ENCODE measurements around the gene FAM149A. TPM values are rescaled to one million over a fixed set of nuclear protein-coding genes. Genes with fewer than 3 reads are reported as not detected.
A peak's percentile ranks its signal among the peaks of the same experiment; 100 is the strongest.

Gene FAM149A
- polyA plus RNA-seq (2013, experiment 1 of 2; ENCODE audit: insufficient read length), result 0.60 TPM
- polyA plus RNA-seq (2013, experiment 2 of 2; ENCODE audit: insufficient read length), result 0.77 TPM

DNA sequence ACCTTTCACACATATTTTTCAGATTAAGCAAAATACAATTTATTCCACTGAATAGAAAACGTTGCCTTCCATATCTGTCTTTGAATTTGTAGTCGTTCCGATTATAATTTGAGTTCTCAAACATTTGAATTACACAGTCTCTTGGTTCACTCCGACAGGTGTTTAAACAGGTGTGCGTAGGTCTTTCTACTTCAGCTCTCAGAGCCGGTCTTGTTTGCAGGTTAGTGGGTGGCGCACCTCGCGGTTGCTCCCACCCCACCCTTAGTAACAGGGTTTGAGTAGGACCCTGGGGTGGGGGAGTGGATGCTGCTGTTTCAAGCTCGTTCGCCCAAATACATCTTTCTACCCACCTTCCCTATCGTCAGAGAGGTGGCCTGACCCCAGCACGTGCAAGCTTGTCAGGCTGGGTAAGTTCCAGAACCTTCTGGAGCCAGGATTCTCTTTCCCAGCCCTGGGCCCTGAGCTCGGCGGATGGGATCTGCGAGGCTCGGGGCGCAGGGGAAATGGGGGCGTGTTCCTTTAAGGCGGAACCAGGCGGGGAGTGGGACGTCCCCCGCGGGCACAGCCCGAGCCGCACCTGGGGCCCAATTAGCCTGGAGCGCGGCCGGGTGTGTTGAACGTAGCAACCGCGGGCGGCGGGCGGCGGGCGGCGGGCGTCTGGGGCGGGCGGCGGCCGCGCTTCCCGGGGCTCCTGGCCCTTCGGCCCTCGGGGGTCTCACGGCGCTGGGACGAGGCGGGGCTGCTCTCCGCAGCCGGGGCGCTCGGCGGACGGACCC is at the start of gene FAM149A:
FAM149A (plus strand) TSS at position 591 of the 776 bp plus-strand sequence.
- DNase-seq, result no peak

DNA sequence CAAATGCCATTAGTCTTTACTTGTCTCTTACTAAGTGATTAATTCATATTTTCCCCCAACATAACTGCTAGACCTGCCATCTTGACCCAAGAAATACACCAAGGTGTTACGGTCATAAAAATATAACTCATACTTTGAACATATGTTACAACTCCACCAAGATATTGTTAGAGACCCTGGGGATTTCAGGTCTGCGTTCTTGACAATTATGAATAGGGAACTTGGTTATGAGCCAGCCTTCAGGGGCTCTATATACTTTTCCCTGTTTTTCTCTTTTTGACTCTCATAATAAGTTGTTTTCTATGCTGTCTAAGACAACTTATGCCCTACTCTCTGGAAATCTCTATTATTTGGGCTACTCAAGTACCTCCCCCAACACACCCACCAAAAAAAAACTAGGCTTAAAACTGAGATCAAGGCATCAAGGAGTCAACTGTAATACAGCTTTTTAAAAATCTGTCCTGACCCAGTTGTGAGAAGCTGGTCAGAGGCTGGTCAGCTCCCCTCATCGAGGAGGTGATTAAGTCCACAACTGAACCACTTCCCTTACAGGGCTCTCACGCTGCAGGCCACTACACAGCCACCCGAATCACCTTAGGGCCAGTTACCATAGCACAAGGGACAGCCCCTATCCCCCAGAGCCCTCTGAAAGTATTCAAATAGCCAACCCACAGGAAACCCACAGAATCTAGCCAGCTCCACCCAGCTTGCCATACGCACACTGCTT is 46.1 kb upstream of the FAM149A start:
- DNase-seq, result no peak

GRCh38 chr4:186058980-186059316 is 45.6 kb upstream of the FAM149A start:
- DNase-seq, result no peak

DNA sequence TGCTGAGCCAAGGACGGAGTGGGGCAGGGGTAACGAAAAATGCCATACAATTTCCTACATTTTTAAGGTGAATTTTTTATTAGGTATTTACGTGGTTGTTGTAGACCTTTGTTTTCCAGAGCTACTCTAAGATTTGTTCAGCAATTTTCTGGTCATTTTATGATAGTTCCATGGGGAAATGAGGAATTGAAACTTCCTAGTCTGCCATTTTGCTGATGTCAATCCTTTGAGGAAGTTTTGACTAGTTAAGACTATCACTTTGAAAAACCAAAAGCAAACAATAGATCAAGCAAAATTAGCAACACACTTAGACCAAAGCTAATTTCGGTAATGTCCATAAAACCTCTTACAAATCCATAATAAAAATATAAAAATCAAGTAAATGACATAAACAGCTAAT is 42.6 kb upstream of the FAM149A start:
- no peak for DNase-seq

- DNase-seq, result peak; percentile 68
These were observed 36.6 kb upstream of the FAM149A start for GRCh38 chr4:186067757-186068385.

GRCh38 chr4:186068581-186069348 is 35.7 kb upstream of the FAM149A start, which contains the start of gene TLR3:
TSS of gene TLR3 (plus strand) at chr4:186069156. CDS start at chr4:186076620, 7,464 bp downstream.
- peak; percentile 30 for DNase-seq

- no peak for DNase-seq
These were observed 34.8 kb upstream of the FAM149A start for GRCh38 chr4:186069729-186070128.

GRCh38 chr4:186072516-186072915 is 32.0 kb upstream of the FAM149A start:
- no peak for DNase-seq

DNA sequence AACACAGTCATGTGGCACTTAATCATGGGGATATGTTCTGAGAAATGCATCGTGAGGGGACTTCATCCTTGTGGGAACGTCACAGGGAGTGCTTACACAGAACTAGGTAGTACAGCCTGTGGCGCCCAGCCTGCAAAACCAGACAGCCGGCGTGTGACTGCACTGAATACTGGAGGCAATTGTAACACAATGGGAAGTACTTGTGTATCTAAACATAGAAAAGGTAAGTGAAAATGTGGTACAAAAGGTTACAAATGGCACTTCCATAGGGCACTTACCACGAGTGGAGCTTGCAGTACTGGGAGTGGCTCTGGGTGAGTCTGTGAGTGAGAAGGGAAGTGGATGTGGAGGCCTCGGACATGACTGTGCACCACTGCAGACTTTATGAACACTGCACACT is 30.3 kb upstream of the FAM149A start:
- DNase-seq, result no peak

GRCh38 chr4:186078981-186079638 is 25.4 kb upstream of the FAM149A start:
- DNase-seq, result peak; percentile 20

- DNase-seq, result no peak
These were observed 24.8 kb upstream of the FAM149A start for GRCh38 chr4:186079694-186080093.

- DNase-seq, result no peak
These were observed 23.2 kb upstream of the FAM149A start for GRCh38 chr4:186081202-186081807.

- no peak for DNase-seq
These were observed 22.3 kb upstream of the FAM149A start for GRCh38 chr4:186082221-186082620.

- no peak for DNase-seq
These were observed 16.0 kb upstream of the FAM149A start for GRCh38 chr4:186088523-186088922.

DNA sequence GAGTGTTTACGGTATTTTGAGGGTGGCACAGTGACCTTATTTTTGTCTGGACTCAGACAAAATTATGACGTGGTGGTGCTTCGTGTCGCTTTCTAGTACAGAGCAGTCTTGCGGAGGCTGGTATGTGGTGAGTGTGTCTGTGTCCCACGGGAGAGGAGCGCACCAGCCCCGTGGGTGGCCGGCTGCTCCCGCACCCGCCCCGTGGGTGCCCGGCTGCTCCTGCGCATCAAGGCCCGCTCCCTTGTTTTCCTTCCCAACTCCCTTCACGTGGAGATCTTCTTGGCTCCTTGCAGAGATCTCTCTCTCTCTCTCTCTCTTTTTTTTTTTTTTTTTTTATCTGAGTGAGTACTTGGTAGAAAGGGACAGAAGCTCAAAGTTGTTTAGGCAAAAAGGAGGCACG is 12.2 kb upstream of the FAM149A start:
- no peak for DNase-seq

GRCh38 chr4:186095406-186095805 is 9.1 kb upstream of the FAM149A start:
- no peak for DNase-seq

DNA sequence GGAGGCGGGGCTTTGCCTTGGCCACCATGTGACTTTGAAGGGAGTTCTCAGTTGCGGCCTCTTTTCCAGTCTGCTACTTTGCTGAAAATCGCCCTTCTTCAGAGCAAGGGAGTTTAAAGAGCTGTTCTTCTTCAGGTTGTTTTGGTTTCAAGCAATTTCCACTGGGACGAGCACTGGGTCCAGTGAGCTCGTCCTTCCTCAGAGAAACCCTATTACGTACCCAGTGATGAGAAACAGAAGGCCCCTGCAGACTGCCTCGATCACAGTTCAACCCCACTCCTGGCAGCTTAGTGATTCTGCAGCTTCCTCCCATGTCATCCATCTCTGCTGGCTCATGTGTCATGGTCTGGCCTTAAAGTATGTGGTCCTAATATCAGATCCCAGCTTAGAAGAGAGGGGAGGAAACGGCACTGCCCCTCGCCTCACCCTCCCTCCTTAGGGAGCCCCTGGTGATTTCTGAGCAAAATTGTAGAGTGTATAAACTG is 7.8 kb upstream of the FAM149A start:
- DNase-seq, result no peak

GRCh38 chr4:186097386-186097785 is 7.1 kb upstream of the FAM149A start:
- DNase-seq, result no peak

- no peak for DNase-seq
These were observed 1.6 kb upstream of the FAM149A start for GRCh38 chr4:186102931-186103330.

GRCh38 chr4:186104890-186105646 is 564 bp downstream of the FAM149A start:
- DNase-seq, result no peak
